Lower leg skin (tissue), 4 donors: ENCODE results near the gene UBLCP1. TPM values are rescaled to one million over a fixed set of nuclear protein-coding genes. Genes with fewer than 3 reads are reported as not detected.
A peak's percentile ranks its signal among the peaks of the same experiment; 100 is the strongest.

Experiments
- DNase-seq, 2 donors: peaks; one replicate each; pipeline ENCODE4 v3.0.0-alpha.2; 2019; ENCODE audit warnings: low spot score in 2 of 2
- H3K4me3 ChIP-seq: fragments of 200-600 bp; sonication (generic); 2 replicates; pipeline ENCODE4 v1.5.1; 2017; ENCODE audit warnings: mild to moderate bottlenecking, low read depth; ENCODE audit not compliant: poor library complexity, severe bottlenecking
- POLR2A ChIP-seq, 2 donors: fragments of 450-650 bp; IDR thresholded peaks; one replicate each; pipeline ENCODE4 v1.6.1; 2016 to 2017; ENCODE audit warnings: antibody characterized with exemption in 2 of 2, mild to moderate bottlenecking in 1 of 2, moderate library complexity in 1 of 2
- WGBS, 2 donors: methylation state at CpG; one replicate each; pipeline ENCODE4 v1.1.5; 2018; 5-methylcytosine and 5-hydroxymethylcytosine counted together
- intact Hi-C: fragments of 100-400 bp; cut with DNase I; formaldehyde crosslinking; loops from one replicate; pipeline ENCODE4 v1.15.0; 2023; ENCODE audit warnings: low total_unique reads
- total RNA-seq, 4 donors: library from RNA; depleted of rRNA; stranded (reverse); fragments of >200 nt; gene quantifications; one replicate each; pipeline ENCODE4 v1.1.0, GENCODE V29; 2016
- TF ChIP-seq, protein P1 (sequence below), 3 donors: fragments of 450-650 bp; IDR thresholded peaks; one replicate each; pipeline ENCODE4 v1.5.1; 2016; ENCODE audit warnings: antibody characterized with exemption in 3 of 3, mild to moderate bottlenecking in 3 of 3, moderate library complexity in 2 of 3

Gene UBLCP1, protein sequence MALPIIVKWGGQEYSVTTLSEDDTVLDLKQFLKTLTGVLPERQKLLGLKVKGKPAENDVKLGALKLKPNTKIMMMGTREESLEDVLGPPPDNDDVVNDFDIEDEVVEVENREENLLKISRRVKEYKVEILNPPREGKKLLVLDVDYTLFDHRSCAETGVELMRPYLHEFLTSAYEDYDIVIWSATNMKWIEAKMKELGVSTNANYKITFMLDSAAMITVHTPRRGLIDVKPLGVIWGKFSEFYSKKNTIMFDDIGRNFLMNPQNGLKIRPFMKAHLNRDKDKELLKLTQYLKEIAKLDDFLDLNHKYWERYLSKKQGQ
- total RNA-seq: 10 to 100 TPM; 11.1 to 21.1 (median 16.9) TPM

DNA sequence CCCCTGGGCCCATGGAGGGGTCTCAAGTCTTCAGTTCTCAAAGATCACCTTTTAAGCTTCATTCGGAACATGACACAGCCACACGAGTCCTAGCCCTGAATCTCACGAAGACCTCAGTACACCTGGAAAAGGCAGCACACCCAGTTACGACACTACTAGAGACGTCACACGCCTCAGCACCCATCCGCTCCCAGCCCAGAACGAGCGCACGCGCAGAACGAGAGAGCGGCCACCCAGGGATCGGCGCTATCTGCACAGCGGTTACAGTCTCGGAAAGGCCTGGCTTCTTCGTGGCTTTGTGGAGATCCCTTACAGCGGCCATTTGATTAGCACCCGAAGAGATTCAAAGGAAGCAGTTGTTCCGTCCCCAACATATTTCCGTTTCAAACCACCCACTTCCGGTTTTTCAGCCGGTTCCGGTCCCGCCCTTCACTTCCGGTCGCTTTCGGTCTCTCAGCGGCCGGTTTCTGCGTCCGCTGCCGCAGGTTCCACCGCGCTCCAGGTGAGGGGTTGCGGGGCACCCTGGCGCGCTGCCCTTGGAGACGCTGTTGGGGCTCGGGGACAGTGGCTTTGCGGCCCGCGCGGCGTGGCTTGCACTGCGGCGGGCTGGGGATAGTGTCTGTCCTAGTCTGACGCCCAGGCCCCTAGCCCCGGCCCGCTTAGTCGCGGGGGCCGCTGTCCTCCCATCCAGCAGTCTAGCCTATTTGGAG, at the start of gene UBLCP1:
Gene UBLCP1 (plus strand): TSS at position 432 of the 710 bp plus-strand sequence. CDS start 5,626 bp downstream, outside the sequence.
- peak; percentile 69 to 96 for DNase-seq
- no peak for TF ChIP-seq POLR2A (IDR thresholded peaks at IDR 0.05)
- TF ChIP-seq, protein P1, sequence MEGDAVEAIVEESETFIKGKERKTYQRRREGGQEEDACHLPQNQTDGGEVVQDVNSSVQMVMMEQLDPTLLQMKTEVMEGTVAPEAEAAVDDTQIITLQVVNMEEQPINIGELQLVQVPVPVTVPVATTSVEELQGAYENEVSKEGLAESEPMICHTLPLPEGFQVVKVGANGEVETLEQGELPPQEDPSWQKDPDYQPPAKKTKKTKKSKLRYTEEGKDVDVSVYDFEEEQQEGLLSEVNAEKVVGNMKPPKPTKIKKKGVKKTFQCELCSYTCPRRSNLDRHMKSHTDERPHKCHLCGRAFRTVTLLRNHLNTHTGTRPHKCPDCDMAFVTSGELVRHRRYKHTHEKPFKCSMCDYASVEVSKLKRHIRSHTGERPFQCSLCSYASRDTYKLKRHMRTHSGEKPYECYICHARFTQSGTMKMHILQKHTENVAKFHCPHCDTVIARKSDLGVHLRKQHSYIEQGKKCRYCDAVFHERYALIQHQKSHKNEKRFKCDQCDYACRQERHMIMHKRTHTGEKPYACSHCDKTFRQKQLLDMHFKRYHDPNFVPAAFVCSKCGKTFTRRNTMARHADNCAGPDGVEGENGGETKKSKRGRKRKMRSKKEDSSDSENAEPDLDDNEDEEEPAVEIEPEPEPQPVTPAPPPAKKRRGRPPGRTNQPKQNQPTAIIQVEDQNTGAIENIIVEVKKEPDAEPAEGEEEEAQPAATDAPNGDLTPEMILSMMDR (IDR thresholded peaks at IDR 0.05): no peak
- peak within 1 kb of the TSS; percentile 75 for H3K4me3 ChIP-seq
- intact Hi-C loops: no loop called here
- 0% methylated on average over 47 to 50 of the region's 54 CpGs for WGBS, 2 donors

DNA sequence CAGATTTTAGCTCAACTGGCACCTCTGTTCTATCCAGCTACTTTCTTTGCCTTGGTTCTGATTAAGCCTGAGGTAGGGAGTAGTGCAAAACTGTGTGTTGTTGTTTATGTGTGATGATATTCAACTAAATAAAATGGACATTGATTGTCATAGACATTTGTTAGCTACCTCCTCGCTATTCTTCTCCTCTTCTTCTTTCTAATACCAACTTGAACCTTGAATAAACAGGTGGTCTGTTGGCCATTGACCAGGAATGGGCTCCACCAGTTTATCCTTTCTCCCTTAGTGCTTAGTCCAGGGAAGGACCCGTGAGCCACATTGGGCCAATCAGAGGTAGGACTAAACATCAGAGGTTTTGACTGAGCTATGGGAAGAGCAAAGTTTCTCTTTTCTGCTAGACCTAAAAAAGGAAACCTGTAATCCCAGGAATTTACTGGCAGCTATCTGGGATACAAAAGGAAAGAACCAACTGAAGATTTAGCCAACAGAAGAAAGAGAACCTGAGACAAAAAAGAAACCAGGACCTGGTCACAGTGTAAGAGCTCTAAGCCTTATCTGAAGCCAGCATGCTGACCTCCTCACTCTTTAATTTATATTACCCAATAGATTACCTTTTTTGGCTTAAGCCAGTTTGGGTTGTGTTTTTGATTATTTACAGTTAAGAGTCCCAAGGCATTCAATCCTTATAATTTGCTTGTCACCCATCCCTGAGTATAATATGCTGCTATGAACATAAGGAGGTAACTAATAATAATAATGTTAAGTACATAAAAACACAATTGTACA, 48.4 kb upstream of the UBLCP1 start:
- WGBS, 2 donors: 84 to 88% methylated on average over 2 of the region's 2 CpGs
- no peak for TF ChIP-seq POLR2A (IDR thresholded peaks at IDR 0.05)
- TF ChIP-seq, protein P1 (IDR thresholded peaks at IDR 0.05): no peak
- H3K4me3 ChIP-seq: no peak overlapping the region
- DNase-seq: no peak
- intact Hi-C loops: no loop called here

DNA sequence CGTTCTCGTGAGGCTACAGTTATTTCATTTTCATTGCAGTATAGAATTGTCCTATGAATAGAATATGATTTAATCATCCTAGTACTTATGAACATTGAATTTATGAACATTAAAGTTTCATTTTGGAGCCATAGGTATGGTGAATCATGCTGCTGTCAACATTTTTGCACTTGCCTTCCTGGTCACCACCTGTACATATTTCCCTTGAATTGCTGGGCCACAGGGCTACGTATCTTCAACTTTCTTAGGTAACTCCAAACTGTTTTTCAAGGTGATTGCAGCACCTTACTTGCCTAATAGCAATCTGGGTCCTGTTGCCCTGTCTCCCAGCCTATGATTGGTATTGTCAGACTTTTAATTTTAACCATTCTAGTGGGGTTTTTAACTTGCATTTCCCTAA, 47.2 kb upstream of the UBLCP1 start:
- no peak for DNase-seq
- H3K4me3 ChIP-seq: no peak overlapping the region
- no peak for TF ChIP-seq POLR2A (IDR thresholded peaks at IDR 0.05)
- TF ChIP-seq, protein P1 (IDR thresholded peaks at IDR 0.05): no peak
- intact Hi-C loops: no loop called here
- 86 to 87% methylated on average over 3 of the region's 3 CpGs for WGBS, 2 donors

DNA sequence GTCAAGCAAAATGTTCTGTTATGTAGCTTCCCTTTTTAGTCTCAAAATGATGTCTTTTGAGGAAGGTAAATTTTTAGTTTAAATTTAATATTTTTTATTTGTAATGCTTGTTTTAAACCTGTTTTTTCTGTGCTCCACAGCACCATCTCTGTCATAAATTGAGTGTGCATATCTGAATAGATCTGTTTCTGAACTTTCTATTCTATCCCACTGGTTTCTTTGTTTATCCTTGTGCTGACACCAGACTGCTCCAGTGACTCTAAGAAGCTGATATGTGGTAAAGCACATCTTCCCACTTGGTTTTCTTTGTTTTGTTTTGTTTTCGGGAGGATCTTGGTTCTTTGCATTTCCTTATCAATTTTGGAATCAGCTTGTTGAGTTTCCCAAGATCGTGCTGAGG, 46.6 kb upstream of the UBLCP1 start:
- 57 to 60% methylated on average over 2 of the region's 2 CpGs for WGBS, 2 donors
- TF ChIP-seq, protein P1 (IDR thresholded peaks at IDR 0.05): no peak
- no peak for TF ChIP-seq POLR2A (IDR thresholded peaks at IDR 0.05)

DNA sequence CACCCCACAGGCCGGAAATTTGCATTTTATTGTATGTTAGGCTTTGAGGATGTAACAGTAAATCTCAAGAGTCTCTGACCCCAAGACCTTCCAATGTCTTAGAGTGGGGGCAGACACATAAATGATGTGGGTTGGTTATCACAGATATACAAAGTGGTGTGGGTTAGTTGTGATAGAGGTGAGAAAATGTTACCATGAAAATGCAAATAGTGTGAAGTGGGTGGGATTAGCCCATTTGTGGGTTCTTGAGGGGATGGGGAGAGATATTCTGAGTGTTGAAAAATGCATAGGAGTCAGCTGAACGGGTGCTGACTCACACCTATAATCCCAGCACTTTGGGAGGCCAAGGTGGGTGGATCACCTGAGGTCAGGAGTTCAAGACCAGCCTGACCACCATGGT, 45.9 kb upstream of the UBLCP1 start:
- intact Hi-C loops: no loop called here
- H3K4me3 ChIP-seq: no peak overlapping the region
- no peak for DNase-seq
- 80 to 86% methylated on average over 2 of the region's 2 CpGs for WGBS, 2 donors
- TF ChIP-seq, protein P1 (IDR thresholded peaks at IDR 0.05): no peak
- TF ChIP-seq POLR2A (IDR thresholded peaks at IDR 0.05): no peak

More for the DNA sequence above, 46.6 kb upstream of the UBLCP1 start:
- DNase-seq: no peak
- H3K4me3 ChIP-seq: no peak overlapping the region
- intact Hi-C loops: no loop called here
